Fibroblast of mammary gland (primary cell): ENCODE data around the gene ZNF280B.

ENCODE experiments used
- DNase-seq: peaks from one replicate; pipeline ENCODE4 v3.0.0-alpha.2; 2010; ENCODE audit warnings: low read depth
- H3K4me3 ChIP-seq: 2 replicates; pipeline ENCODE4 v1.5.1; 2011; ENCODE audit warnings: low read depth, mild to moderate bottlenecking, low read length, moderate library complexity; ENCODE audit not compliant: control insufficient read depth
- TF ChIP-seq, protein P1 (sequence below): conservative IDR thresholded peaks from 2 replicates; pipeline ENCODE4 v1.5.1; 2011; ENCODE audit warnings: low read depth, low read length, inconsistent platforms; ENCODE audit not compliant: control insufficient read depth, insufficient read depth

The ZNF280B gene

DNA sequence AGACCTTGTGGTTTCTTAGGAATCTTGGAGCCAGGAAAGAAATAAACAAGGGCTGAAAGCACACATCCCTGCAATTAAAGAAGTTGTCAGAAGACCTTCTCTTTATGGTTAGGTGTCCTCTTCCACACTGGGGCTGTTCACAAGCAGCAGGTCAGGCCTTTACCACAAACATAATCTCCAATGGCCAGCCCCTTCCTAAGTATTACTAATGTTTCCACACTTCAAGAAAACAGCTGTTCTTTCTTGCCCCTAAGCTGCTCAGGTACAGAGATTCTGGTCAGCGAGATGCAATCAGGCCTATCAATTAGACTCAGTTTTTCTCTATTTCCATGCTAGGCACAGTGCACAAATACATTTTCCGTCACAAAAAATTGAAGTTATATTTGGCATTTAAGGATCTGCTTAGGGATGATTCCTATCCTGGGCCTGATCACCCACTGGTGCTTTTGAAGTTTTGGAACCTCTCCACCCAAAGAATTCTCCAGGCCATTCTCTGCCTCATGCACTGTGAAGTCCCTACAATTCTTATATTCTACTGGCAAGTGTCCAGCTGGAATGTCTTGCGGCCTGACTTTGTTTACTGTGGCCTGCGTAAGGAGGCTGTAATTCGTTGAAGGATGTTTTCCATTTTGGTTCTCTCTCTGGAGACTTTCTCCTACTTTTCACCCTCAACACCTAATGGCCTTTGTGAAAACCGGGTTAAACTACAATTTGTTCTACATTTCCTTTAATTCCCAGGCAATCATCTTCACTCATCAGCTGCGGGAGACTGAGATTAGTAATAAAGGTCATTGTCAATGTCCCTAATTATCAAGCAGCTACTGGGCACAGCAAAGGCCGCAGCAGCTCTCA is 45.4 kb upstream of the ZNF280B start:
- TF ChIP-seq, protein P1, sequence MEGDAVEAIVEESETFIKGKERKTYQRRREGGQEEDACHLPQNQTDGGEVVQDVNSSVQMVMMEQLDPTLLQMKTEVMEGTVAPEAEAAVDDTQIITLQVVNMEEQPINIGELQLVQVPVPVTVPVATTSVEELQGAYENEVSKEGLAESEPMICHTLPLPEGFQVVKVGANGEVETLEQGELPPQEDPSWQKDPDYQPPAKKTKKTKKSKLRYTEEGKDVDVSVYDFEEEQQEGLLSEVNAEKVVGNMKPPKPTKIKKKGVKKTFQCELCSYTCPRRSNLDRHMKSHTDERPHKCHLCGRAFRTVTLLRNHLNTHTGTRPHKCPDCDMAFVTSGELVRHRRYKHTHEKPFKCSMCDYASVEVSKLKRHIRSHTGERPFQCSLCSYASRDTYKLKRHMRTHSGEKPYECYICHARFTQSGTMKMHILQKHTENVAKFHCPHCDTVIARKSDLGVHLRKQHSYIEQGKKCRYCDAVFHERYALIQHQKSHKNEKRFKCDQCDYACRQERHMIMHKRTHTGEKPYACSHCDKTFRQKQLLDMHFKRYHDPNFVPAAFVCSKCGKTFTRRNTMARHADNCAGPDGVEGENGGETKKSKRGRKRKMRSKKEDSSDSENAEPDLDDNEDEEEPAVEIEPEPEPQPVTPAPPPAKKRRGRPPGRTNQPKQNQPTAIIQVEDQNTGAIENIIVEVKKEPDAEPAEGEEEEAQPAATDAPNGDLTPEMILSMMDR = no peak
- DNase-seq = no peak
- no peak overlapping the region for H3K4me3 ChIP-seq

DNA sequence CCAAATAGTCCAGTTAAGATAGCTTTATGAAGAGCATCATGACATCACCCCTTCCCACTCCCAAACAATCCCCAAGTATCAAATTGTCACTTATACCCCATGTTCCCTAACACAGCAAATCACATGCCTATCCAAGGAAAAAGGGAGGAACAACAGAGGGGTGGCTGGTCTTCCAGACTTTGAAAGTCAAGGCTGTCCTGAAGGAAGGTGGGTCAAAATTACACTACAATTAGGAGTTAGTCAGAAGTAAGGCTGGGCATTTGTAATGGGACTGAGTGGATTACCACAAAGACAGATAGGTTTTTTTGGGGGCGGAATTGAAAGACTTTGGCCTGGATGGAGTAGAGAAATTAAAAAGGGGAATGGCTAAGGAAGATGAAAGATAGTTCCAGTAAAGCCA is 44.6 kb upstream of the ZNF280B start:
- H3K4me3 ChIP-seq = no peak overlapping the region
- DNase-seq = no peak
- TF ChIP-seq, protein P1 = no peak

DNA sequence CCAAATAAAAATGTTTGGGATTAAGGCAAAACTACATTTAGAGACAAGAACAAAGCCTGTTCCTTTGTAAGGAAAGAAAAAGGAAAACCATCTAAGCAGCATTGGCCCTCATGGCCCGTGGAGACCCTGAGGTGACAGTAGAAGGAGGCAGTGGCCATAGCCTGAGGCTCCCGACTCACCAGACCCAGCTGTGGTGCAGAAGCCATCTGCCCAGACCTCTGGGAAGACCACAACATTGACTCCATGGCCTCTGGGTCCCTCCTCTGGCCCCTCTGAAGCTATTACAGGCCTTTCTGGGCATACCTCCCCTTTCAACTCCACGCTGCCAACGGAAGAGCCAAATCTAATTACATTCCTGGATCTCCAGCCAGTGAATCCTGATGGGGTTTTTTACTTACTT is 44.1 kb upstream of the ZNF280B start:
- TF ChIP-seq, protein P1 = no peak
- DNase-seq = no peak
- H3K4me3 ChIP-seq = no peak overlapping the region

GRCh38 chr22:22550789-22551434 is 42.4 kb upstream of the ZNF280B start:
- DNase-seq = no peak
- H3K4me3 ChIP-seq = no peak overlapping the region
- TF ChIP-seq, protein P1 = no peak

GRCh38 chr22:22548910-22549309 is 40.4 kb upstream of the ZNF280B start:
- no peak overlapping the region for H3K4me3 ChIP-seq
- TF ChIP-seq, protein P1 = no peak
- no peak for DNase-seq

DNA sequence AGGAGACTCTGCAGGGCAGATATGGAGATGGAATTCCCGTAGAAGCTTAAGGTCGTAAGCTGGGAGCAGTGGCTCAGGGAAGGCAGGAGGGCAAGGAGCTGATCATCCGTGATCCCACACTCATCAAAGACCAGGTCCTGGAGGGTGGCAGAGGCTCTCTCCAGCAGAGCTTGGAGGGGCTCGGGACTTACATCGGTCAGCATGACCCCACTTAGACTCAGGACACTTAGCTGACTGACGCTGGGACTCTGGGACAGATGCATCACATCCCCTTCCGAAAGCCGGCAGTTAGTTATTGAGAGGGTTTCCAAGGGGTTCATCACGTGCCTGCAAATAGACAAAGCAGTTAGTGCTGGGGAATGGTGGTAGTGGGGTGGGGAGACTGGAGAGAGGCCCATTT is 39.8 kb upstream of the ZNF280B start:
- TF ChIP-seq, protein P1 = no peak

More for the DNA sequence above, 39.8 kb upstream of the ZNF280B start:
- H3K4me3 ChIP-seq = no peak overlapping the region
- DNase-seq = no peak
